Measurements from ENCODE around the gene IL1RL2. TPM values are rescaled to one million over a fixed set of nuclear protein-coding genes. Genes with fewer than 3 reads are reported as not detected.

The IL1RL2 gene
- total RNA-seq, 1 donor from 2014 or later = 6.3 TPM

GRCh38 chr2:102158011-102158755 lies 28.6 kb upstream of the IL1RL2 start:
- no peak for DNase-seq

DNA sequence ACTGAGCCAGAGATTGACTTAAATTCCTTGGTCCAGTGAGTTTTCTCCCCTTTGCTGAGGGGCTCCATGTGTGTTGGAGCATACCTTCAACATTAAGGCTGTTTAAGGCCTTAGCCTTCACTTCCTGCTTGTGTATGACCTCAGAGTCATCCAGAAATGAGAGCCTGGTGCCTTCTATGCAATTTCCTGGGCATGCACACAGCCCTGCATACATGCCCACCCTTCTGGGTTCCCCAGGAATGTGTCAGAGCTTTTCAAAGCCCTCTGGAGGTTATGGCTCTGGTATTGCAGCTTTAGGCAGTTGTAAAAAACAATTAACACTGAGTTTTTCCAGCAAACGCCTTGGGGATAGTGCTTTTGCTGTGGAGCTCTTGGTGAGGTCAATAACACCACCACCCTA lies 27.5 kb upstream of the IL1RL2 start:
- no peak for DNase-seq

GRCh38 chr2:102166189-102166845 lies 20.5 kb upstream of the IL1RL2 start:
- DNase-seq = peak; percentile 31

- DNase-seq = no peak
Measured at GRCh38 chr2:102168026-102168771, 18.6 kb upstream of the IL1RL2 start.

DNA sequence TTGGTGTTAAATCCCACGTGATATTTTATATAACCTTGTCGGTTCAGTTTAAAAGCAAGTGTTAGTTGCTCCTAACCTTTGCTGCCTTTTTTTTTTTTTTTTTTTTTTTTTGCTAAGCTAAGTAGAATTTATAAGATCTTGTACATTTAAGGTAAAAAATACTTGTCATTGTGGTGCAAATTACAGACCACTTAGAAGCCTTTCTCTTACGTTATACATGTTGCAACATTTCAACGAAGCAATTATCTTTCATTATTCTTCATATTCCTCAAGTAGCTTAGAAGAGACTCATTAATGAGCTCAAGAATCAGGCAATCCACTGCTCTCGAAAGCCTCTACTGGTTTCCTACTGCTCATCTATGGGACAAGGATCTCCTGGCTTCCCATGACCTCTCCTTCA lies 14.9 kb upstream of the IL1RL2 start:
- DNase-seq = no peak

- DNase-seq = no peak
Measured at GRCh38 chr2:102172745-102173144, 14.1 kb upstream of the IL1RL2 start.

GRCh38 chr2:102176172-102176571 lies 10.7 kb upstream of the IL1RL2 start:
- no peak for DNase-seq

GRCh38 chr2:102177814-102178478 lies 8.9 kb upstream of the IL1RL2 start:
- DNase-seq = no peak

DNA sequence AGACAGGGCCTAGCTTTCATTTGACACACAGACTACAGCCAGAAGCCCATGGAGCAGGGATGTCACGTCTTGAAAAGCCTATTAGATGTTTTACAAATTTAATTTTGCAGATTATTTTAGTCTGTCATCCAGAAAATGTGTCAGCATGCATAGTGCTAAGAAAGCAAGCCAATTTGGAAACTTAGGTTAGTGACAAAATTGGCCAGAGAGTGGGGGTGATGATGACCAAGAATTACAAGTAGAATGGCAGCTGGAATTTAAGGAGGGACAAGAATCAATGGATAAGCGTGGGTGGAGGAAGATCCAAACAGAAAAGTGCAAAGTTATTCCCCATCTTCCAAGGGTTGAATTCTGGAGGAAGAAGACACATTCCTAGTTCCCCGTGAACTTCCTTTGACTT lies 7.8 kb upstream of the IL1RL2 start:
- DNase-seq = no peak

GRCh38 chr2:102179788-102180686 lies 6.8 kb upstream of the IL1RL2 start:
- DNase-seq = no peak

- DNase-seq = no peak
Measured at GRCh38 chr2:102180687-102180999, 6.2 kb upstream of the IL1RL2 start.

DNA sequence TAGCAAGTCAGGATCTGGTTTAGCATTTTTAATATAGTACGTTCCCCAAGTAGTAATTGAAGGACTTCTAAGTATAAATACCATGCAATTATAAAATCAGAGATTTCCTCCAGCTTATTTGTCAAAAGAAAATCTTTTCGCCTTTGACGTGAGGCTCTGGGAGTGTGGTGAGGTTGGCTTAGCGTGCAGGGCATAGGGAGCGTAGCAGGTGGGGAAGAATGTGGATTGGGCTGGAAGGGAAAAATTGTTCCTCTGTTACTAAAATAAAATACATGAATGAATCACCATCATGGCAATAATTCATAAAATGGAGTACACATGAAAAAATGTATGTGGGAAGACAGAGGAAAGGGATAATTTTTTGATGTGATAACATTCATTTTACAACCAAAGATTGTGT lies 5.4 kb upstream of the IL1RL2 start:
- DNase-seq = no peak

DNA sequence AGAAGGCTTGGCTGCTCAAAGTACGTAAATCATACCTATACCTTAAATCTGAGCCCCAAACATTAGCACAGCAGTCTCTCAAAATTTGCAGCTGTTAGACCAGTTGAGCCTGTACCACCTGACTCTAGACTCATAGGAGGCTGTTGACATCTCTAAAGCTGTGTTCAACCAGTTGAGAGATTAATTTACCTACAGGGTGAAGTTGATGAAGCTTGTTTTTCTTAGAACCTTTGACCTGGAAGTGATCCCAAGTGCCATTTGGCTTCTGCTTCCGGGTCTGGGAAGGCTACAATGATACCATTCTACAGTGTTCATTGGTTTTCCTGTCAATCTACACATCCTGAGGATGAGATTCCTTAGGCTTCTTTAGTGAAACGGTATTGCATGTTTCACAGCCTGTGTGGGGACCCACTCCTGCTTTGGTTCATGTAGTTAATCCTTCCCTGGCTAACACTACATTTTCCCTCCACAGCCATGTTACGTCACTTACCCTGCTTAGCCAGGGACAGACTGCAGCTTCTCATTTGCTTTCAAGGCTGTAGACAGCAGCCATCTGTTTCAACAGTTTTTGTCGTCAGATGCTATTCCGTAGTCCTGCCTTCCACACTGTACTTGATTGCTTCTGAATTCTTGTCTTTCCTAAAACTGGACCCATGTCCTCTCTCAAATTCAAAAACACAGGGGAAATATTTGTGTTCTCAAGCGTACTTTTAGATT lies 4.7 kb upstream of the IL1RL2 start:
- peak; percentile 1 for DNase-seq

- DNase-seq = no peak
Measured at GRCh38 chr2:102184018-102184417, 2.8 kb upstream of the IL1RL2 start.

DNA sequence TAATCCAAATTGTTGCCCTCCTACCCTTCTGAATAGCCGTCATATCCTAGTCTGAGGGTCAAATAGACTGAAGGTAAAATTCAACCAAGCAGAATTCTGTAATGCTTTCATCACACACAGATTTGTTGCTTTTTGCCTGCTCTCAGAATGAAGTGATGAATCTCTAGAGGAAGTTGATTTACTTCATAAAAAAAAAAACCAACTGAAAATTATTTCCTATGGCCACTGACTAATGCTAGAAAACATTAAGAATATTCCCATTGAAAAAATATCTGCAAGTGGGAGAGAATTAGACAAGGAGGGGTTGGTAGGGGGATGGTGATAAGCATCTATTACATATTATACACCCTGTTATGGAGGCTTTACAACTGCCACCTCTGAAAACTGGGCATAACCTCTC lies 2.3 kb upstream of the IL1RL2 start:
- DNase-seq = no peak

- peak; percentile 8 for DNase-seq
Measured at GRCh38 chr2:102185347-102185746, 1.5 kb upstream of the IL1RL2 start.

DNA sequence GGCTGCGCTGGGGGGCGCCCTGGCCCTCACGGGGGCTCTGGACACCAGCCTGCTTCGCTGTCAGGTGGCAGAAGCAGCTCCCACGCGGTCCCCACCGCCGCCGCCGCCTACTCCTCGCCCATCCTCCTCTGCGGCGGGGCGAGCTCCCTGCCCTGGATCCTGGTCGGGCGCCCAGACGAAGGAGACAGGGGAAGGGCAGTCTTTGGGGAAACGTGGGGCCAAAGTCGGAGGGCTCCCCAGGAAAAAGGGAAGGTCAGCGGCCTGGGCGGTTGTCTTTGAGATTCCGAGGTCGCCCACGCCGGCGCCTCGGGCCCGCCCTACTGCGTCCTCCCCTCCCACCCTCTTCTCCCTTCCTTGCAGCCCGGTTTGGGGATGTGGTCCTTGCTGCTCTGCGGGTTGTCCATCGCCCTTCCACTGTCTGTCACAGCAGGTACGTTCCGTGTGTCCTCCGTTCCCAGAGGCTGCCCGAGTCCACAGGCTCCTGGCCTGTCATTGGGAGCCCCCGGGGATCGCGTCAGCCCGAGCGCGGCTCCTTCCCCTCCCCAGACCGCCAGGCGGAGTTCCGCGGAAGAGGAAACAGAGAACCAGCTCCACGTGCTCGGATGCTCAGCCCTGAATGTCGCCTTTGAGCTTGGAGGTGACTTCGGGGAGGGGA lies 800 bp downstream of the IL1RL2 start:
- DNase-seq = peak; percentile 17

DNA sequence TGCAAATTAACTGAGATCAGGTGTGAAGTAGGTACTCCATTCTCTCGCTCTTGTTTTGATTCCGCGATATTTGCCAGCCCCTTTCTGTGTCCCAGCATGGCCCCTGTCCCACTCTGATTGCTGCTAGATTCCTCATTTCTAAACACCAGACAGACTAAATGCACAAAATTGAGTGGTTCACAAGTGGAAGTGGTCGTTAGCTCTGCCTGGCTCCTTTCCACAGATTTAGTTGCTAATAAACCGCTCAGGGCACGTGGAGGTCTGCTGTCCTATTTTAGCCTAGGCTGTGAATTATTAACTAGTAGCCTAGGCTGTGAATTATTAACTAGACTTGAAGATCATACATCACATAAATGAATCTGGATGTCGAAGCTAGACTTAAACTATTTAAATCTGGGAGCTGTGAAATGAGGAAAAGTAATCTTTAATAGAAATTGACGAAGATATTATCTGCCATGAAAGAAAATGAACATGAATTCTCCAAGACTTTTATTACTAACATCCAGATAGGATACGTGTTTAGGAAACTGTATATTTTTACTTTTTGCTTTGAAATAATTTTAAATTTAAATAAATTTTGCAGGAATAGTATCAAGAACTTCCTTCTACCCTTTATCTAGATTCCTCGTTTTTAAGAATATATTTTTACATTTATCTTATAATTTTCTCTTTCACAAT lies 3.7 kb downstream of the IL1RL2 start:
- DNase-seq = no peak

- no peak for DNase-seq
Measured at GRCh38 chr2:102191501-102191900, 4.7 kb downstream of the IL1RL2 start.

DNA sequence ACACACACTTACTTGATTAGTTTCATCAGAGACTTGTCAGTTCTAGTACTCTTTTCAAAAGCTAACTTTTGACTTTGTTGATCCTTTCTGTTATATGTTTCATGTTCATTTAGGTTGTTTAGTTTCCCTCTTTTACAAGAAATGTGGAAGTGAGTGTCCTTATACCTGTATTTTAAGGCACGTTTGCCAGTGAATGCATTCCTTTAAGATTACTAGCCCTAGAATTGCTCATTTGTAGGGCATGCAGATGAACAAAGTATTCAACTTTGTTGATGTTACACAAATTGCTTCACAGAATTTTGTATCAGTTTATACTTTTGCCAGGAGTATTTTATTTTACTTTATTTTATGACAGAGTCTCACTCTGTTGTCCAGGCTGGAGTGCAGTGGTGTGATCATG lies 6.3 kb downstream of the IL1RL2 start:
- DNase-seq = no peak
